ENCODE measurements around the gene CTSZ.

- TF ChIP-seq CTCF (IDR thresholded peaks at IDR 0.05) (no peak), POLR2A (IDR thresholded peaks at IDR 0.05) (no peak)
These were observed 56.5 kb downstream of the CTSZ start for GRCh38 chr20:58950603-58951002.

Data from uterus (tissue), 2 donors.